Esophagus (tissue), 2 donors: ENCODE measurements around the gene STK10. TPM values are rescaled to one million over a fixed set of nuclear protein-coding genes. Genes with fewer than 3 reads are reported as not detected.

Source experiments
- H3K27ac ChIP-seq, 2 donors: one replicate each; pipeline ENCODE4 v1.5.1; 2013; ENCODE audit warnings: low read depth in 2 of 2, mild to moderate bottlenecking in 2 of 2, inconsistent platforms in 1 of 2, low read length in 1 of 2, moderate library complexity in 1 of 2
- H3K27me3 ChIP-seq, 2 donors: one replicate each; pipeline ENCODE4 v1.6.1; 2013; ENCODE audit warnings: low read length in 2 of 2, control low read depth in 1 of 2, mild to moderate bottlenecking in 1 of 2; ENCODE audit not compliant: insufficient read depth in 2 of 2, control insufficient read depth in 1 of 2
- H3K36me3 ChIP-seq, 2 donors: one replicate each; pipeline ENCODE4 v1.6.1; 2013; ENCODE audit warnings: low read length in 1 of 2; ENCODE audit not compliant: control insufficient read depth in 2 of 2, insufficient read depth in 2 of 2
- H3K4me1 ChIP-seq, 2 donors: one replicate each; pipeline ENCODE4 v1.6.1; 2013; ENCODE audit warnings: low read length in 1 of 2; ENCODE audit not compliant: control insufficient read depth in 2 of 2, insufficient read depth in 2 of 2
- H3K4me3 ChIP-seq, 2 donors: one replicate each; pipeline ENCODE4 v1.5.1; 2013; ENCODE audit warnings: low read length in 2 of 2, mild to moderate bottlenecking in 2 of 2, low read depth in 1 of 2, moderate library complexity in 1 of 2
- H3K9me3 ChIP-seq, 2 donors: one replicate each; pipeline ENCODE4 v1.6.1; 2013; ENCODE audit warnings: mild to moderate bottlenecking in 2 of 2, low read depth in 1 of 2, low read length in 1 of 2, moderate library complexity in 1 of 2; ENCODE audit not compliant: control insufficient read depth in 2 of 2, insufficient read depth in 1 of 2
- WGBS, 2 donors: extraction: QIAGEN DNeasy Blood & Tissue Kit; methylation state at CpG; one replicate each; pipeline ENCODE4 v1.1.7; 2013; 5-methylcytosine and 5-hydroxymethylcytosine counted together
- polyA plus RNA-seq, 2 donors: library from polyadenylated mRNA; stranded (reverse); fragments of 200-250 nt; gene quantifications; one replicate each; pipeline ENCODE4 v1.2.3, GENCODE V29; 2013
- donor health status: healthy with polysubstance abuse.
- donor health status: Bipolar disorder and iron deficiency.

STK10 gene
- polyA plus RNA-seq, 2 donors, result 3.9 to 7.7 TPM

DNA sequence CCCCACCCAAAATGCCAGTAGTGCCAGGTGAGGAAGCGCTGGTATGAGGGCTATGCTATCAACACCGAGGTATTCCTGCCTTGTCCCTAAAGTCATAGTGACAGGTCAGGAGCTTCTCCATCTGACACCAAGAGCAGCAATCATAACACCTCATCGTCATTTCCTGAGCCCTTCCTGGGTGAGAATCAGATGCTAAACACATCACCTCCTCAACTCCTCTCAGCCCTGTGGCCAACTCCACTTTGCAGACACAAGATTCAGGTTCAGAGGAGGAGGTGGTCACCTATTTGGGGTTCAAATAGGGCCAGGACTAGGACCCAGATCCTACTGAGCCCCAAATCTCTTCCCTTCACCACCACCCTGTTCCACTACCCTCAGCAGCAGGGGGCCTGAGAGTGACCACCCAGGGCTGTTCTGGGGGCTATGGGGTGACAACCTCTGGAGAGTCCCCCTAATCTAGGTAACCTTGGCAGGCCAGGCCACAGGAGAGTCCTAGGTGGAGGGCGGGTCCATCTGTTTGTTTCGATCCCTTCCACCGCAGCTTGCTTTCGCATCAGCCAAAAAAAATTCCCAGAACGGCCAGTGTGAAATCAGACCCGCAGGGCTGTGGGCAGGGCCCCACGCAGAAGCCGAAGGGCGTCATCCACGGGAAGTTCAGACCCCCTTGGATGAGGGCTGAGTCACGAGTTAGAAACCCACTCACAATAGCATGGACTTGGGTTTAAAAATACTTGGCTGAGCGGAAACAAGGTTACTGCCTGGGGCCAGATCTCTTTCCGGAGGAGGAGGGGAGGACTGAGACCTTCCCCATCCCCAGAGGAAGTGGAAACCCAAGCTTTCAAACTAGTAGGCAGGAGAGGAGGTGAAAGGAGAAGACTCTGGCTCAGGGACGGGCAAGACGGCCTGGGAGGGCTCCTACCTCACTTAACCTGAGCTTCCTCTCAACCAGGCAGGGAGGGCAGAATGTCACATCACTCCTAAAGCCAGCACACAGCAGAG lies 8.7 kb downstream of the STK10 start:
- peak overlapping the region; percentile 57 to 78 for H3K27ac ChIP-seq
- H3K4me1 ChIP-seq, result peaks cover 0 to 3% of the 10 kb centered on the region in 2 donors
- peak overlapping the region in 1 of 2 donors; percentile 2 for H3K4me3 ChIP-seq
- 51 to 55% methylated on average over 18 of the region's 18 CpGs for WGBS, 2 donors
- H3K9me3 ChIP-seq, result no peaks in the 10 kb centered on the region
- no peaks in the 10 kb centered on the region for H3K27me3 ChIP-seq
- no peaks in the 10 kb centered on the region for H3K36me3 ChIP-seq

DNA sequence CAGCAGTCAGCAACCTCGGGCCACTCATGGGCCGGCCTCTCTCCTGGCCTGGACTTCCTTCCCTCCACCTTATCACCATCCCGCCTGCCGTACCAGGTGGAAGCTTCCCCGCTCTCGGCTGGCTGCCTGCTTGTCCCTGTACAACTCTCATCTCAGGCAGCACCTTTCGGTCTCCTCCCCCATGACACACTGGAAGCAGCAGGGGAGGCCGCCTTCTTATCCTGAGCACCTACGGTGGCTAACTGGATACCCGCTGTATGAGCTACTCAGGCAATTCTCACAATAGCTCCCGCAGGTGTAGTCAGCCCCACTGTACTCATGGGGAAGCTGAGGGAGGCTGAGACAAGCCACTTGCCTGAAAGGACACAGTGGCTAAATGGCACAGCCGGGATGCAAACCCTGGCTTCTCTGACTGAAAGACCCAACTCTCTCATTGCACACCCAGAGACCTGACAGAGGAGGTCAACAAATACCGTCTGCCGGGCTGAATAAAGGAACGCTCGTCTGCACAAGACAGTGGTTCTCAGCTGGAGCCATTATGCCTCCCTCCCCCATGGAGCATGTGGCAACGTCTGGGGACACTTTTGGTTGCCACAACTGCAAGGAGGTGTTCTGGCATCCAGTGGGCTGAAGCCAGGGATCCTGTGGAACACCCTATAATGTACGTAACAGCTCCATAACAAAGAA lies 9.6 kb downstream of the STK10 start:
- WGBS, 2 donors, result 57 to 78% methylated on average over 18 of the region's 18 CpGs
- Histone ChIP-seq H3K27ac (peak overlapping the region in 1 of 2 donors; percentile 38), H3K27me3 (no peaks in the 10 kb centered on the region), H3K4me3 (no peak overlapping the region), H3K4me1 (peaks cover 0 to 6% of the 10 kb centered on the region in 2 donors), H3K9me3 (no peaks in the 10 kb centered on the region), H3K36me3 (no peaks in the 10 kb centered on the region)

DNA sequence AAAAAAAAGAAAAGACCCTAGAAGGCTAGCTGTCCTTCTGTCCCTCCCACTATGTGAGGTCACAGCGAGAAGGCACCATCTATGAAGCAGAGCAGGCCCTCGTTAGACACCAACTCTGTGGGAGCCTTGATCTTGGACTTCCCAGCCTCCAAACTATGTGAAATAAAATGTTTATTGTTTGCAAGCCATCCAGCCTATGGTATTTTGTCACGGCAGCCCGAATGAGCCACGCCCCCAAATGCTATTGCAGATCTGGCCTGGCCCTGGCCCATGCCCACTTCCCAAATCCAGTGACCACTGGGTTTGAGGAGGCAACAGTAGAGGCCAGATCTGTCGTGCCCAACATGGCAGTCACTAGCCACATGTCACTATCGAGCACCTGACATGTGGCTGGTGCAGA lies 10.8 kb downstream of the STK10 start:
- H3K9me3 ChIP-seq, result no peaks in the 10 kb centered on the region
- no peak overlapping the region for H3K4me3 ChIP-seq
- no peaks in the 10 kb centered on the region for H3K36me3 ChIP-seq
- peaks cover 0 to 10% of the 10 kb centered on the region in 2 donors for H3K4me1 ChIP-seq
- no peak overlapping the region for H3K27ac ChIP-seq
- 85 to 90% methylated on average over 7 of the region's 7 CpGs for WGBS, 2 donors
- H3K27me3 ChIP-seq, result no peaks in the 10 kb centered on the region

DNA sequence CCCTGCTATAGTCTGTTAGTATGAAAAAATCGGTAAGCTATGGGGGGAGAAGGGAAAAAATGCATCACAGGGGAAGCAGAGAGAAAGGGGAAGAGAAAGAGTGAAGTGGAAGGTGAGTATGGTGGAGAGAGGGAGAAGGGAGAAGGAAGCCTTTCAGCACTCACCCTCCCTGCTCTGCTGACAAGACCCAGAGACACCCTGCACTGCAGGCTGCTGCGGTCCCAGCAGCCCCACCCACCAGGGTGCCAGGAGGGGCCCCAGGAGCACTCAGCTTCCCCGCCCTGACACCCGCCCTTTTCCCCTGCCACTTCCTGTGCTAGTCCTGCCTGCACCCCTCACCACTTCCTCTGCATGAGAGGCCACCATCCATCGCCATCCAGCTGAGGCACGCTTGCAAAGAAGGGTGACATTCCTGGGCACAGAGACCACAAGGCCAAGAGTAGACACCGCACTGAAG lies 12.7 kb downstream of the STK10 start:
- no peaks in the 10 kb centered on the region for H3K9me3 ChIP-seq
- no peaks in the 10 kb centered on the region for H3K27me3 ChIP-seq
- 57 to 68% methylated on average over 7 of the region's 7 CpGs for WGBS, 2 donors
- H3K4me1 ChIP-seq, result peaks cover 0 to 12% of the 10 kb centered on the region in 2 donors
- no peak overlapping the region for H3K4me3 ChIP-seq
- no peaks in the 10 kb centered on the region for H3K36me3 ChIP-seq
- H3K27ac ChIP-seq, result peak overlapping the region in 1 of 2 donors; percentile 31

DNA sequence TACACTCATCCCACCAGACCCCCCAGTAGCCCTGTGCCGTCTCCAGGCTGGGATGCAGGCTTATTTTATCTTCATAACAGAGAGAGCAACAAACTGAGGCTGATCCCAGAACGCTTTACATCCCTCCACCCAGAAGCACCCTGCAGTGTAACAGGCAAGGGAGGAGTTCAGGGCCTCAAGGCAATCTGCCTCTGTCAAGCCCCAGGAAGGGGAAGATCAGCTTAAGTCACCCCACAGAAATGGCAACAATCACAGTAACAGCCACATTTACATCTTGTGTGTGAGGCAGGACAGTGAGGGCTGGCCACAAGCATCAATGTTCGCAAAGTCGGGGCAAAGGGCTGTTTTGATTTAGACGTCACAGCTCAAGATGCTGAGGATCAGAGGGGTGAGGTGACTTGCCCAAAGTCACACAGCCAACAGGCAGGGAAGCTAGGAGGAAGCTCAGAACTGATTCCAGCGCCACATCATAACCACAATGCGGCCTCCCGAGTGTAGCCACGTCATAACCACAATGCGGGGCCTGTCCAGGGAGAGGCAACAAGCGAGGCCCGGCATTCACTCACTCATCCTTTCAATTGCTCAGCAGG lies 14.4 kb downstream of the STK10 start:
- no peak overlapping the region for H3K4me3 ChIP-seq
- 80 to 87% methylated on average over 12 of the region's 12 CpGs for WGBS, 2 donors
- no peaks in the 10 kb centered on the region for H3K9me3 ChIP-seq
- no peaks in the 10 kb centered on the region for H3K27me3 ChIP-seq
- peak overlapping the region in 1 of 2 donors; percentile 42 for H3K27ac ChIP-seq
- no peaks in the 10 kb centered on the region for H3K36me3 ChIP-seq
- peaks cover 0 to 14% of the 10 kb centered on the region in 2 donors for H3K4me1 ChIP-seq

DNA sequence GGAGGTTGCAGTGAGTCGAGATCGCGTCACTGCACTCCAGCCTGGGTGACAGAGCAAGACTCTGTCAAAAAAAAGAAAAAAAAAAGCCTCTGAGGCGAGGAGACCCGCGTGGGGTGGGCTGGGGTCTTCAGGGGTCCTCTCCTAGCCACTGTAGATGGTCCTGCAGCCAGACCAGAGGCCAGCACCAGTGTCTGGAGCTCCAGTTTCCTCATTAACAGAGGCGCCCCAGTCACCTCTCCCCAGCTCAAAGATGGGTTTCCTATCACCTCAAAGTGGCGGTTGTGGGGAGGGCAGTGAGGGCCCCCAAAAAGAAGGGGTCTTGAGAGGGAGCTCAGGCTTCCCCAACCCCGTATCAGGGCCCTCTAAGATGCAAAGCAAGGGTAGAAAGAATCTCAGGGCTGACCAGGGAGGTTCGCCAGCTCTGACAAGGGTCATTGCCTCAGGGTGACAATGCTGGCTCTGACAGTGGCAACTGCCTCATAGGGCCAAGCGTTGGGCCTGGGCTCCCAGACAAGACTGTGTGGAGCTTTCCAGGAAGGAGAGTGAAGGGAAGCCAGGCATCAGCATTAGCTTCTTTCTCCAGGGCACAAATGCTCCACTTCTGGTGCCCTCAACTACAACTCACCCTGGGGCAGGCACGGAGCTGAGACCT lies 15.0 kb downstream of the STK10 start:
- no peak overlapping the region for H3K4me3 ChIP-seq
- H3K27me3 ChIP-seq, result no peaks in the 10 kb centered on the region
- WGBS, 2 donors, result 78 to 85% methylated on average over 12 of the region's 12 CpGs
- no peaks in the 10 kb centered on the region for H3K36me3 ChIP-seq
- no peaks in the 10 kb centered on the region for H3K9me3 ChIP-seq
- H3K4me1 ChIP-seq, result peaks cover 0 to 16% of the 10 kb centered on the region in 2 donors
- H3K27ac ChIP-seq, result peak overlapping the region in 1 of 2 donors; percentile 42

DNA sequence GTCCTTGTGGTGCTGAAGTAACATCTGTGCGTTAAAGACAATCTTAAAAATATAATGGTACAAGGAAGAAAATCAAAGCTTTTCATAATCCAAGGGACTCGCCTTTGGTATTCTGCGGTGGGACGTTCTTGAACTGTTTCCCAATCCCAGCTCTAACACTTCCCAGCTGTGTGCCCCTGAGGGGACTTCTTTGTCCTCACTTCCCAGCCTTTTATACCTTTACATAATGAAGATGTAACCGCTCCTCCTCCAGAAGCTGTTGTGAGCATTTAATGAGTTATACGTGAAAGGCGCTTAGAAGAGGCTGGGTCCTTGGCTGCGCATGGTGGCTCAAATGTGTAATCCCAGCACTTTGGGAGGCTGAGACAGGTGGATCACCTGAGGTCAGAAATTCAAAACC lies 16.9 kb downstream of the STK10 start:
- Histone ChIP-seq H3K36me3 (no peaks in the 10 kb centered on the region), H3K4me3 (no peak overlapping the region), H3K4me1 (peaks cover 0 to 16% of the 10 kb centered on the region in 2 donors), H3K9me3 (no peaks in the 10 kb centered on the region), H3K27ac (no peak overlapping the region), H3K27me3 (no peaks in the 10 kb centered on the region)
- 82 to 93% methylated on average over 8 of the region's 8 CpGs for WGBS, 2 donors

DNA sequence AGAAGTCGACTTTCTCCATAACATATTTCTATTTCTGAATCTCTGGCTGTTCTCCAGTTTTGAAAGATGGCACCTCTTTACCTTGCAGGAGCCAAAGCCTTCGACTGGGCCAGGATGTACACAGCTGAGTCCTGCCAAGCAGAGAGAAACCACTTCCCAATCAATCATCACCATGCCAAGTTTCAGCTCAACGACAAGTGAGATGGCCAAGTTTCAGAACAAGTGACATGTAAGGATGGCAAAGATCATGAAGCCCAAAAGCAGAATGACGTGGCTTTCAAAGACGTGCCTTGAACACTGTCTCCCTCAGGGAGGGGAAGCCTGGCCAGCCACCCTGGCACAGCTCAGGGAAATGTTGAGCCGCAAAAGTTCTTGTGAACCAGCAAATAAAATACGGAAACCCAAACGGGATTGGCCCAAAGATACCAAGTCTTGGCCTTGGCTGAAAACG lies 17.7 kb downstream of the STK10 start:
- Histone ChIP-seq H3K4me3 (no peak overlapping the region), H3K36me3 (no peaks in the 10 kb centered on the region), H3K4me1 (peaks cover 0 to 16% of the 10 kb centered on the region in 2 donors), H3K27ac (no peak overlapping the region), H3K27me3 (no peaks in the 10 kb centered on the region), H3K9me3 (no peaks in the 10 kb centered on the region)
- 38 to 52% methylated on average over 9 of the region's 9 CpGs for WGBS, 2 donors

DNA sequence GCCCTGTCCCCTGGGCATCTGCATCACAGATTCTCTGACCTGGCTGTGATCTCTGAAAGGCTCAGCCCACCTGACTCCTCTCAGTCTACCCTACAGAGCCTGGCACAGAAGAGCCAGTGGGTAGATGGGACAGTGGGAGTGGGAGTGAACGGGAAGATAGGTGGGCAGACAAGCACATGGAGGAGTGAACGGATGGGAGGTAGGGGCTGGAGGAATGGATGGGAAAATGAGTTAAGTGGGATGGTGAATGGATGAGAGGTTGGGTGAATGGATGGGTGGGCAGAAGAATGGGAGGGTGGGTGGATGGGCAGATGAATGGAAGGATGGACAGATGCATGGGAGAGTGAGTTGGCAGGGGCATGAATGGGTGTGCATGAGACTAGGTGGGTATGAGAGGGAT lies 18.8 kb downstream of the STK10 start:
- Histone ChIP-seq H3K27ac (no peak overlapping the region), H3K27me3 (no peaks in the 10 kb centered on the region), H3K4me1 (peaks cover 0 to 16% of the 10 kb centered on the region in 2 donors), H3K9me3 (no peaks in the 10 kb centered on the region), H3K36me3 (no peaks in the 10 kb centered on the region), H3K4me3 (no peak overlapping the region)
- WGBS, 2 donors, result 97 to 98% methylated on average over 2 of the region's 2 CpGs
